Measurements from ENCODE around the gene SLC19A3. TPM values are rescaled to one million over a fixed set of nuclear protein-coding genes. Genes with fewer than 3 reads are reported as not detected.

The SLC19A3 gene
- total RNA-seq = 5.2 and 9.9 TPM in 2 replicates

GRCh38 chr2:227717687-227718567 lies at the start of gene SLC19A3:
Gene SLC19A3, minus strand, starts transcription at chr2:227718028. Its CDS starts 15,710 bp downstream, at chr2:227702318.

GRCh38 chr2:227745594-227745993 lies 27.8 kb upstream of the SLC19A3 start, which contains the start of gene SCYGR8:
Gene SCYGR8, plus strand, starts transcription at chr2:227745894. Its CDS starts 0 bp downstream, at chr2:227745894.

GRCh38 chr2:227728035-227728434 lies 10.2 kb upstream of the SLC19A3 start, which contains the start of gene SCYGR7:
Gene SCYGR7, plus strand, starts transcription at chr2:227728335. Its CDS starts 0 bp downstream, at chr2:227728335.

GRCh38 chr2:227724394-227725039 lies 6.7 kb upstream of the SLC19A3 start, which contains the start of gene SCYGR6:
Gene SCYGR6, minus strand, starts transcription at chr2:227724757. Its CDS starts 0 bp downstream, at chr2:227724757.

GRCh38 chr2:227666631-227667170 lies 51.1 kb downstream of the SLC19A3 start, which contains the start of gene SCYGR5:
Gene SCYGR5, plus strand, starts transcription at chr2:227666804. Its CDS starts 0 bp downstream, at chr2:227666804.

Other genes with a start within 250 kb of the SLC19A3 start
- 39.7 and 57.8 TPM in 2 replicates for gene AGFG1, start 245.9 kb downstream of the SLC19A3 start, total RNA-seq
- not detected in 2 replicates for gene SCYGR2, start 119.1 kb downstream of the SLC19A3 start, total RNA-seq
- gene SCYGR3, start 103.2 kb downstream of the SLC19A3 start, total RNA-seq = not detected in 2 replicates
- not detected in 2 replicates for gene SCYGR4, start 100.5 kb downstream of the SLC19A3 start, total RNA-seq
- gene SCYGR5, start 51.2 kb downstream of the SLC19A3 start, total RNA-seq = not detected in 2 replicates
- not detected in 2 replicates for gene SCYGR6, start 6.7 kb upstream of the SLC19A3 start, total RNA-seq
- not detected in 2 replicates for gene SCYGR7, start 10.3 kb upstream of the SLC19A3 start, total RNA-seq
- not detected in 2 replicates for gene SCYGR8, start 27.9 kb upstream of the SLC19A3 start, total RNA-seq
- 0.31 and 1.3 TPM in 2 replicates for gene CCL20, start 95.8 kb upstream of the SLC19A3 start, total RNA-seq
- 2.8 and 3.4 TPM in 2 replicates for gene DAW1, start 153.6 kb upstream of the SLC19A3 start, total RNA-seq

Measured in cardiac ventricle fibroblast (primary cell).